OCI-LY1 (cell line): Measurements from ENCODE around the gene TCHP.

Experiments
- EZH2 ChIP-seq: fragments of 200-600 bp; sonication (generic), shearing (Covaris generic); IDR thresholded peaks from 2 replicates; pipeline ENCODE4 v1.8.0; 2017; ENCODE audit warnings: borderline replicate concordance, mixed run types, mild to moderate bottlenecking, antibody characterized with exemption, low read length, moderate library complexity, mixed read lengths
- TF ChIP-seq, protein P1 (sequence below): fragments of 200-600 bp; sonication (generic), shearing (Covaris generic); IDR thresholded peaks from 2 replicates; pipeline ENCODE4 v1.5.1; 2017; ENCODE audit warnings: mild to moderate bottlenecking, antibody characterized with exemption, low read length, moderate library complexity, mixed read lengths

DNA sequence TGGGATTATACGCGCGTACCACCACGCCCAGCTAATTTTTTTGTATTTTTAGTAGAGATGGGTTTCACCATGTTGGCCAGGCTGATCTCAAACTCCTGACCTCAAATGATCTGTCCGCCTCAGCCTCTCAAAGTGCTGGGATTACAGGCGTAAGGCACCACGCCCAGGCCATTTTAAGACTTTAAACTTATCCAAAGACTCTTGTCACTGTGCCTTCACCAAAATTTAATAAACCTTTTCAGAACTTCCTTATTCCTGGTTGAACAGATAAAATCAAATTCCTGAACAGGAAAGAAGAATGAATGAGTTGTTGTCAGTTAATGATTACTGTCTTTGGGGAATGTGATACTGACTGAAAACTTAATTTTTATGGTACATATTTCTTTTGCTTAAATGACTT is 58.3 kb downstream of the TCHP start:
- TF ChIP-seq, protein P1, sequence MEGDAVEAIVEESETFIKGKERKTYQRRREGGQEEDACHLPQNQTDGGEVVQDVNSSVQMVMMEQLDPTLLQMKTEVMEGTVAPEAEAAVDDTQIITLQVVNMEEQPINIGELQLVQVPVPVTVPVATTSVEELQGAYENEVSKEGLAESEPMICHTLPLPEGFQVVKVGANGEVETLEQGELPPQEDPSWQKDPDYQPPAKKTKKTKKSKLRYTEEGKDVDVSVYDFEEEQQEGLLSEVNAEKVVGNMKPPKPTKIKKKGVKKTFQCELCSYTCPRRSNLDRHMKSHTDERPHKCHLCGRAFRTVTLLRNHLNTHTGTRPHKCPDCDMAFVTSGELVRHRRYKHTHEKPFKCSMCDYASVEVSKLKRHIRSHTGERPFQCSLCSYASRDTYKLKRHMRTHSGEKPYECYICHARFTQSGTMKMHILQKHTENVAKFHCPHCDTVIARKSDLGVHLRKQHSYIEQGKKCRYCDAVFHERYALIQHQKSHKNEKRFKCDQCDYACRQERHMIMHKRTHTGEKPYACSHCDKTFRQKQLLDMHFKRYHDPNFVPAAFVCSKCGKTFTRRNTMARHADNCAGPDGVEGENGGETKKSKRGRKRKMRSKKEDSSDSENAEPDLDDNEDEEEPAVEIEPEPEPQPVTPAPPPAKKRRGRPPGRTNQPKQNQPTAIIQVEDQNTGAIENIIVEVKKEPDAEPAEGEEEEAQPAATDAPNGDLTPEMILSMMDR, result no peak
- TF ChIP-seq EZH2, result no peak
